DMS 273 (cell line): ENCODE data around the gene LGALS1.

Experiments used
- DNase-seq: peaks from one replicate; lab custom pipeline; 2025; ENCODE audit not compliant: unreplicated experiment; lab: John Stamatoyannopoulos, UW

The LGALS1 gene

GRCh38 chr22:37661160-37661924 is 14.1 kb upstream of the LGALS1 start:
- peak; percentile 81 for DNase-seq

- no peak for DNase-seq
These were observed 13.4 kb upstream of the LGALS1 start for GRCh38 chr22:37662039-37662438.

- DNase-seq = no peak
These were observed 11.8 kb upstream of the LGALS1 start for GRCh38 chr22:37663521-37664140.

GRCh38 chr22:37664249-37665101 is 11.0 kb upstream of the LGALS1 start:
- DNase-seq = no peak

GRCh38 chr22:37665487-37665886 is 9.9 kb upstream of the LGALS1 start:
- no peak for DNase-seq

- no peak for DNase-seq
These were observed 5.8 kb upstream of the LGALS1 start for GRCh38 chr22:37669586-37669985.

GRCh38 chr22:37672206-37672919 is 3.1 kb upstream of the LGALS1 start:
- no peak for DNase-seq

GRCh38 chr22:37672920-37673455 is 2.4 kb upstream of the LGALS1 start:
- DNase-seq = no peak

GRCh38 chr22:37674248-37674647 is 1.2 kb upstream of the LGALS1 start:
- no peak for DNase-seq

GRCh38 chr22:37675930-37676735 is 697 bp downstream of the LGALS1 start:
- peak; percentile 26 for DNase-seq

GRCh38 chr22:37676736-37677492 is 1.5 kb downstream of the LGALS1 start:
- DNase-seq = peak; percentile 77

- no peak for DNase-seq
These were observed 2.1 kb downstream of the LGALS1 start for GRCh38 chr22:37677493-37677974.

GRCh38 chr22:37678372-37678771 is 2.9 kb downstream of the LGALS1 start:
- DNase-seq = no peak

GRCh38 chr22:37679670-37680069 is 4.2 kb downstream of the LGALS1 start:
- DNase-seq = no peak

GRCh38 chr22:37680191-37680851 is 4.9 kb downstream of the LGALS1 start:
- no peak for DNase-seq

- DNase-seq = no peak
These were observed 5.6 kb downstream of the LGALS1 start for GRCh38 chr22:37681001-37681424.

- peak; percentile 80 for DNase-seq
These were observed 6.2 kb downstream of the LGALS1 start for GRCh38 chr22:37681556-37682049.
